GM18505 (cell line): ENCODE results near the gene RALGAPA1.
"Not testable (repeated sequence)": the region's sequence is repeated elsewhere in the genome, so short reads cannot be mapped to it uniquely, and the experiment has no call there.

Experiments
- ATAC-seq: cut with Tn5 transposase; IDR thresholded peaks from one replicate; pipeline ENCODE4 v1.9.1; 2021; ENCODE audit not compliant: unreplicated experiment
- POLR2A ChIP-seq: IDR thresholded peaks from 4 replicates; pipeline ENCODE4 v1.6.1; 2011; ENCODE audit warnings: borderline replicate concordance; ENCODE audit not compliant: insufficient read depth, insufficient read length; ENCODE audit errors: extremely low read depth

The RALGAPA1 gene

DNA sequence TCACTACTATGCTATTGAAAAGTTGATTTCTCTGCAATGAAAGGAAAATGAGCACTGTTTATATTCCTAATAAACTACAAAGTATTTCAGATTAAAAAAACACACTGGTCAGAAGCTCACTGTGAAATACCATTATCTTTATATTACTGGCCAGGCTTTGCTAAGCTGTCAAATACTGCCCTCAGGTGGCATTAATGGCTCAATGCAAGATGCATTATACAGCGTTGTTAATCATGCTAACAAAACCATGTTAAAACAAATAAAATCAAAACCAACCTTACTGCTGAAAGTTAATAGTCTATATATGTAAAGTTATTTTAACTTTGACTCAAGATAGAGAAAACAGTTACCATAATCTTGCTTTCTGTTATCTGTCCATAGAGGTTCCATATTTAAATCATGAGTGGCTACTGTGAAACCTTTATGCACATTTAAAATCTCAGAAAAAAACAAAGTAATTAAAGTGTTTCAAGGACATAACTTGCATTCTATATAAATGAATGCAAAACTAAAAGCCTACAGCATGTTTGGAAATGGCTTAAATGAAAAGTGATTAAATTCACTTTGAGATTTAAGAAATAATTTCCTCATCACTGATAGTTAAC lies 121.7 kb downstream of the RALGAPA1 start:
- ATAC-seq = no peak
- no peak for TF ChIP-seq POLR2A

DNA sequence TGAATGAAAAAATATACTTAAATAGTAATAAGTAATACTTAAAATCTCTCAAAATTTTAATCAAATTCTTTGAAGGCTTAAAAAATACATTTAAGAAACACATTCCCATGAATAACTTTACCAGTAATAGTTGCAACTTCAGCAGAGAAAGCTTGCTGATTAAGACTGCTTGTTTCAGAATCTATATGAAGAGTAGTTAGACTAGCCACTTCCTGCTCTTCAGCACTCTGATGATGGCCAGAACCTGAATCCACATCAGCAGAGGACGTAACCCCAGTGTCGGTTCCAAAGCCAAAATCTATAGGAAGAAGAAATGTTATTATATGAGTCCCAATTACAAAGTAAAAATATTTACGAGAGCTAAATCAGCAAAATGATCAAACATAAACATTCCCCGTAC lies 125.4 kb downstream of the RALGAPA1 start:
- not testable (repeated sequence) for ATAC-seq

DNA sequence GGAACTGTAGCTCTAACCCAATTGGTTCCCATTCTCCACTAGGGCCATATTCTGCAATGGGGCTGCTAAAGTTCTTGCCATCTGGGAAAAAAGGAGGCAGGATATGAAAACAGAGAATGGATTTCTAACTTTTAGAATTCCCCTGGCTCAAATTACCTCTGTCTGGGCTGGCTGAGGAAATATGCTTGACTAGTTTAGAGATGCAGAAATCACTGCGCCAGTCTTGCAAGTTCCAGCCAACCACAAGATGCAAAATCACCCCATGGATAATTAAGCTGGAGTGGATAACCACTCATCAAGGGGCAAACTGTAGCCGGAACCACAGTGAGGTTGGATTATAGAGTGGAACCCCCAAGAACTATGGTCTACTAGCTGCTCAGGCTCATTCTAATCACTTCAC lies 126.3 kb downstream of the RALGAPA1 start:
- no peak for ATAC-seq

DNA sequence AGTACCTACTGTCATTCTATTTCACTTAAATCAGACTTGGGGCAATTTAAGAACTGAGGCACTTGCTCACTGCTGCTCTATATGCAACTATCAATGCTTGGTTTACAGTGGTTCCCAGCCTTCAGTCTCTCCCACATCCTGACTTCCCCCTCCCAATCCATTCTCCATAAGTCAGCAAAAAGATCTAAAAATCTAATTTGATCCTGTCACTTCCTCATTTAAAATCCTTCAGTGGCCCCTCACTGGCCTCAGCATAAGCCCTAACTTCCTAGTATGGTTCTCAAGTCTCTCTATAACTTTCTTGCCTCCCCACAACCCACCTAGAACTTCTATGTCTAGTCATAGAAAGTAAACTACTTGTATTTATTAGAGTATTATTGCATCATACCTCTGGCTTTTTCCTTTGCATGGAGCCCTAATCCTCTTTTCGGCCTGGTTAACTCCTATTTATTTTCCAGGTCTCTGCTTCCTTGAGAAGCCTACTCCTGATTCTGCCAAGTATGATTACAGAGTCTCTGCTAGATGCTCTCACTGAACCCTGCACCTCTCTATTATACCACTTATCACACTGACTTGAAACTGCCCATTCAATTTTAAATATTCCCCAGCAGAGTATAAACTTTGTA lies 130.6 kb downstream of the RALGAPA1 start:
- ATAC-seq = no peak
- TF ChIP-seq POLR2A = no peak

More for the DNA sequence above, 126.3 kb downstream of the RALGAPA1 start:
- no peak for TF ChIP-seq POLR2A

DNA sequence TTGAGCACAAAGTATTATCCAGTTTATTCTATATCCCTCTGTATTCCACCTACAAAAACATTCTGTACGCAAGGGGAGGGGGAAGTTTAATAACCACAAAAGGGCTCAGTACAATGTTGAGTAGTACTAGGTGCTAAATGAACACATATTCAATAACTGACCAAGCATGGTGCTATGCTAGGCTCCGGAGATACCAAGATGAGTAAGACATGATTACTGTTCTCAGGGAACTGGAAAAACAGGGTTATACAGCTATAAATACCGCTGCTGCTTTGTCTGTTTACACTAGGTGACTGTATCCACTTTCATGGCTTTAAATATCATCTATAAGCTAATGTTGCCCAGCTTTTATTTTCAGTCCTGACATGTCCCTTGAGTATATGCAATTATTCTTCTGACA lies 139.3 kb downstream of the RALGAPA1 start:
- ATAC-seq = no peak
- TF ChIP-seq POLR2A = no peak

DNA sequence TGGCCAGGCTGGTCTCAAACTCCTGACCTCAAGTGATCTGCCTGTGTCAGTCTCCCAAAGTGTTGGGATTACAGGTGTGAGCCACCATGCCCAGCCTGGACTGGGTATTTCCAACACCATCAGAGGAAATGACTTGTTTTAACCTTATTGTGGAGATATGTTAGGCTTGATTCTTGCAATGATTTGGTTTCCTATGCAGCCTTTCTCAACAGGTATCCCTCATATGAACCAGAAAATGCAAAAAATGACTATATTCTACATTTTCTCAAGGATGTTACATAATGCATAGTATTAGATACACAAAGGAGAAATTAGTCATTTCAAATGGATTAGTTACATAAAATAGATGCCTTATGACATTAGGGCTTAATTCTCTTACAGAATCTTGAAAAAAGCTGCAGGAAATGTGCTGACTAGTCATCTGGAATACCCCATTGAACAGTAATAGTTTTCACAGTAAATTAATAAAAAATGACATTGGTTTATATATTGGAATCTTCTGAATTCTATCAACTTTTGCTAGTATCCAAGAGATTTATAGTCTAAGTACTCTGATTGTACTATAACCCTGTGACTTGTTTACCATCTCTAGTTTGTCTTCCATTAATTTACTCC lies 142.6 kb downstream of the RALGAPA1 start:
- ATAC-seq = no peak
- TF ChIP-seq POLR2A = no peak

DNA sequence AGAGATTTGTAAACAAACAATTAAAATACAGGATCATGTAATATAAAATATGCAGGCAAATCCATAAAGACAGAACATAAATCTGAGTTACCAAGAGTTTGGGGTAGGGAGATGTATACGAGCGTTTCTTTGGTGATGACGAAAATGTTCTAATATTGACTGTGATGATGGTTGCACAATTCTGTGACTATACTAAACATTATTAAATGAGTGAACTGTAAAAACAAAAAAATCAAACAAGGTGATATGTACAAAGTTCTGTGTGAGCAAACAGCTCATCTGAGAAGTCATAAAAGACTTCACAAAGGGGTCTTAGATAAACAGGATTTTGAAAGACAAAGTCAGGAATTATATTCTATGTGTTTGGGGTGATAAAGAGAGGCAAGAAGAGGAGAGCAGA lies 147.2 kb downstream of the RALGAPA1 start:
- no peak for TF ChIP-seq POLR2A
- no peak for ATAC-seq

DNA sequence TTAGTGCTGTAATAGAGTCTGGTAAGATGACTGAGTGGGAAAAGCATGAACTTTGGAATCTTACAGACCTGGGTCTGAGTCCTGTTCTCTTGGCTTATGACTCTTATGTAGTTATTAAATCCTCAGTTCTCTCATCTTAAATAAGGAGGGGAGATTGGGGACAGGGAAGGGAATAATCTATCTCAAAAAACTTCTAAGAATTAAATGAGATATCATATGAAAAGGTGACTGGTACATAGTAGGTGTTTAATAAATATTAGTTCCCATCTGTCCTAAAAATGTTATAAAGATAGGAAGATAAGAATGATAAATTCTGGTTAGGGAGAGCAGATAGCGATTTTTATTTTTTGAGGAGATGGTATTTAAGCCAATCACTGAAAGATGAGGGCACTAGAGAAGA lies 156.1 kb downstream of the RALGAPA1 start:
- ATAC-seq = no peak

DNA sequence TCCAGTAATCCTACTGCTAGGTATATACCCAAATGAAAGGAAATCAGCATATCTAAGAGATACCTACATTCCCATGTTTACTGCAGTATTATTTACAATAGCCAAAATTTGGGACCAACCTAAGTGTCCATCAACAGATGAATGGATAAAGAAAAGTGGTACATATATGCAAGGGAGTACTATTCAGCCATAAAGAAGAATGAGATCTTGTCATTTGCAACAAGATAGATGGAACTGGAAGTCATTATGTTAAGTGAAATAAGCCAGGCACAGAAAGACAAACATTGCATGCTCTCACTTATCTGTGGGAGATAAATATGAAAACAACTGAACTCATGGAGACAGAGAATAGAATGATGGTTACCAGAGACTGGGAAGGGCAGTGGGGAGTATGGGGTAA lies 165.6 kb downstream of the RALGAPA1 start:
- no peak for ATAC-seq
- TF ChIP-seq POLR2A = no peak

More for the DNA sequence above, 156.1 kb downstream of the RALGAPA1 start:
- TF ChIP-seq POLR2A = no peak

DNA sequence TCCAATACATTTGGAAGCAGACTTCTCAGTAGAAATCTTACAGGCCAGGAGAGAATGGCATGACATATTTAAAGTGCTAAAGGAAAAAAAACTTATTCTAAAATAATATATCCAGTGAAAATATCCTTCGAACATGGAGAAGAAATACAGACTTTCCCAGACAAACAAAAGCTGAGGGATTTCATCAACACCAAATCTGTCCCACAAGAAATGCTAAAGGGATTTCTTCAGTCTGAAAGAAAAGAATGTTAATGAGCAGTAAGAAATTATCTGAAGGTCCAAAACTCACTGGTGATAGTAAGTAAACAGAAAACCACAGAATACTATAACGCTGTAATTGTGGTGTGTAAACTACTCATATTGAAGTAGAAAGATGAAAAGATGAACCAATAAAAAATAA lies 171.2 kb downstream of the RALGAPA1 start:
- ATAC-seq = no peak
- no peak for TF ChIP-seq POLR2A

DNA sequence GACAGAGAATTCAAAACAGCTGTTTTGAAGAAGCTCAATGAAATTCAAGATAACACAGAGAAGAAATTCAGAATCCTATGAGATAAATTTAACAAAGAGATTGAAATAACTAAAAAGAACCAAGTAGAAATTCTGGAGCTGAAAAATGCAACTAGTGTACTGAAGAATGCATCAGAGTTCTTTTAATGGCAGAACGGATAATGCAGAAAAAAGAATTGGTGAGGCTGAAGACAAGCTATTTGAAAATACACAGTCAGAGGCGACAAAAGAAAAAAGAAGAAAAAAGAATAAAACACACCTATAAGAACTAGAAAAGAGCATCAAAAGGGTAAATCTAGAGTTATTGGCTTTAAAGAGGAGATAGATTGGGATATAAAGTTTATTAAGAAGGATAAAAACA lies 171.8 kb downstream of the RALGAPA1 start:
- no peak for ATAC-seq
- no peak for TF ChIP-seq POLR2A

DNA sequence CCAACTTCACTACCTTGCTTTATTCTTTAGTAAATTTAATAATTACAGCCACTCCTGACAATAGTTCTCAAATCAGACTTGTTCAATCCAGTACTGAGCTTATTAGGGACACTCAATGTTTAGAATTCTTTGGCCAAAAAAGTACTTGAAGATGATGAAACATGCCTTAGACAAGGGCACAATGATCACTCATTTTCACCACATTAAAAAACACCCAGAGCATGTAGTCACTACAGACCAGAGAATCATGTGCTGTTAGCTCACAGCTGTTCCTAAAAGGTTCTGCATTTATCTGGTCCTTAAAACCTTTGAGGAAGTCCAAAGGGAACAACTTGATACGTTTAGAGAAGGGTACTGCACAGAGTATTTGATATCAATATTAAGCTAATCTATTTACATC lies 176.4 kb downstream of the RALGAPA1 start:
- ATAC-seq = no peak
- TF ChIP-seq POLR2A = no peak

DNA sequence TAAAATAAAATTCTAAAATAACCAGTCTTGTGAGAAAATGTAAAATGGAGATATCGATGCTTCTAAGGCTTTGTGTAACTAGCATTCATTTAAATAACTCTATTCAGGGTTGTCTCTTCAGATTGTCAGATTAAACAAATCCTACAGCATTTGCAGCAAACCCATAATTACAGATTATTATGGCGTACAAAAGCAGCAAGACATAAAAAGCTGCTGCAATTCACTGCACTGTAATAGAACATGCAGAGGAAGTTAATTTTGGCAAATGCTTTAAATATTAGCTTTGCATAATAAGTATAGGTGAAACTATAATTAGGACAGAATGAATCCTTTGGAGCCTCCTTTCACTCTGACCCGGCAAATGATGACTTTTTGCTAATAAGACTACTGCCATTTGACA lies 176.8 kb downstream of the RALGAPA1 start:
- TF ChIP-seq POLR2A = no peak
- ATAC-seq = no peak

DNA sequence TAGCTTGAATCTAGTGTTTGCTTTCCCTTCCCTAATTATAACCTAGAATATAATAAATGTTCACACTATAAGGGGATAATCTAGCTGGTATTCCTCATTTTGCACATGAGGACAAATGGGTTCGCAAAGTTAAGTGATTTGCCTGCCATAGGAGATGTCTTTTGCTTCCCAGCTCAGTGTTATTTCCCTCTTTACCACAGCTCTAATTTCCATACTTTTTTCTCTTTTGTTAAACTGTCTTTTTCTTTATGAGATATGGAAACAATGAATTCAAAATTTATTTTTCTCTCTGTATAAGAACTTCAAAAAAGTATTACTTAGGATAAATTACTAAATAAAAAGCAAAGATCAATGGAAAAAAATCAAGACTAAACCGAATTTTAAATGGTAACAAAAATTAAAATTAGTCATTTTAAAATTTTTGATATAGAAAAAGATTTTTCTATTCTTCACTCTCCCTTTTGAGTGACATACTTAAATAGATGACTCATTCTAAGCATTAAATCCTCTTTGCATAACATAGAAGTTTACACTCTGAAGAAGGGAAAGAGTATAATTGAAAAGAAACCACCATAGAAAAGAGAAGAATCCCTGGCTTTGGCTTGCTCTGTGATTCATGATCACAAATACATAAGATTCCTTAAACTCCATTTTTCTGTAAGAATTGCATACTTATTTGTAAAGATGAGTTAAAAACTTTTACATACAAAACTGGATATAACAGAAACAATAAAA lies 177.9 kb downstream of the RALGAPA1 start:
- TF ChIP-seq POLR2A = no peak
- ATAC-seq = no peak
